ENCODE measurements around the gene LDLRAP1.
"Not testable (repeated sequence)": the region's sequence is repeated elsewhere in the genome, so short reads cannot be mapped to it uniquely, and the experiment has no call there.

The LDLRAP1 gene

GRCh38 chr1:25599969-25600610, 56.7 kb downstream of the LDLRAP1 start:
- in situ Hi-C loops (cut with MboI; ENCODE audit: low sequenced_read_pairs): no loop called here

- in situ Hi-C loops (cut with MboI; ENCODE audit: low sequenced_read_pairs): not testable (repeated sequence)
Measured at GRCh38 chr1:25600971-25601699, 57.7 kb downstream of the LDLRAP1 start.

GRCh38 chr1:25603779-25604538, 60.6 kb downstream of the LDLRAP1 start:
- in situ Hi-C loops (cut with MboI; ENCODE audit: low sequenced_read_pairs): not testable (repeated sequence)

- in situ Hi-C loops (cut with MboI; ENCODE audit: low sequenced_read_pairs): no loop called here
Measured at GRCh38 chr1:25607123-25607522, 63.7 kb downstream of the LDLRAP1 start.

DNA sequence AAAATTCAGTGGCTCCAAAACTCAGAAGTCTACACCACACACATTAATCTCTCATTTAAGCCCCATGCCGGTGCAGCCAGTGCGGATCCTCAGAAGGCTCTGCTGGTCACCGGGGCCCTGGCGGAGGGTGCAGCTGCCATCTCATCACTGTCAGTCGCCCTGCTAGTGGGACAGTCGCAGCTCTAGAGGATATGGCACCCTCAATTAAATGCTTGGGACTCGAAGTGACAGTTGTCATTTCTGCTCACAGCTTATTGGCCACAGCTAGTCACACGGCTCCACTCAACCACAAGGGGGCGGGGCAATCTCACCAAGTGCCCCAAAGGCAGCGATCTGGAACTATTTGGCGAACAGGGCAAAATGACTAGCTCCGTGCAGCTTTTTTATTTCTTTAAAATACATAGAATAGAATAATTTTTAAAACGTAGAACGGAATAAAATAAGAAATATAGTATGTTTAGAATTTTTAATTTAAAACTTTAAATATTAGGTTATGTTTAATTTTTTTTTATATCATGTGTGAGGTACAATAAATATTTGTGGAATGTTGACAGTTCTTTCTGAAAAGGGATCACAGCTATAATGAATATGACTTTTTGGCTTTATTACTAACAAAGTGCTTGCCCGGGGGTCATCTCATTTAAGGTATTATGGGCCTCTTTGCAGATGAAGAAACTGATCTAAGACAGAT, 65.2 kb downstream of the LDLRAP1 start:
- in situ Hi-C loops (cut with MboI; ENCODE audit: low sequenced_read_pairs): no loop called here

DNA sequence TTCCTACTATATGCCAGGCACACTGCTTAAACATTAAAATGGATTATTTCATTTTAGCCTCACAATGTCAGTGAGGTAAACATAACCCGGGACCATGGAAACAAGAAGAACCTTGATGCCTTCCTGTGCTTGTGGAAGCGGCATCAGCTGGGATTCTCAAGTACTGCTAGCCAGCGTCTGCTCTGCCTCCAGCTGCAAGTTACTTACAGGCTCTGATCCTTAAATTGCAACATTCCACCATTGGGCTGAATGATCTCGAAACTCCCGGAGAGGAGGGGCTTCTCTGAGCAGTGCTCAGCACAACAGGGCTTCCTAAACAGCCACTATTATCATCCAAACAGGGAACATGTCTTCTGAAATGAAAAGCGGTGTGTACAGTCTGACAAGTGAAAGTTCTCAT, 66.5 kb downstream of the LDLRAP1 start:
- in situ Hi-C loops (cut with MboI; ENCODE audit: low sequenced_read_pairs): no loop called here

- in situ Hi-C loops (cut with MboI; ENCODE audit: low sequenced_read_pairs): no loop called here
Measured at GRCh38 chr1:25610822-25611630, 67.6 kb downstream of the LDLRAP1 start.

GRCh38 chr1:25611843-25612242, 68.4 kb downstream of the LDLRAP1 start:
- in situ Hi-C loops (cut with MboI; ENCODE audit: low sequenced_read_pairs): no loop called here

GRCh38 chr1:25612421-25612820, 69.0 kb downstream of the LDLRAP1 start:
- in situ Hi-C loops (cut with MboI; ENCODE audit: low sequenced_read_pairs): no loop called here

DNA sequence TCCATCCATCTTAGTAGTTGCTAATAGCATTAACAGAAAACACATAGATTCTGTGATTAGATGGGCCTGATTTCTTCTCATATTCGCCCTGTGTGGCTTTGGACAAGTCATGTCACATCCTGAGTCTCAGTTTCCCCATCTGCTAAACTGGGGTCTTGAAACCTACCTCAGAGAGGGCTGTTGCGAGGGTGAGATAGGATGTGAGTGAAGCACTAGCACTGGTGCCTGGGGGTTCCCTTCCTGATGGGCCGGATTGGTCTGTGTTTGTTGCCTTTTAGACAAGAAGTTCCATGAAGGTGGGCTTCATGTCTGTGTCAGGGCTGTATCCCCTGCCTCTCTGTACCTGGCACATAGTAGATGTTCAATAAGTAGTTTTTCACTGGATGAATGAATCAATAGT, 69.7 kb downstream of the LDLRAP1 start:
- in situ Hi-C loops (cut with MboI; ENCODE audit: low sequenced_read_pairs): no loop called here

- in situ Hi-C loops (cut with MboI; ENCODE audit: low sequenced_read_pairs): no loop called here
Measured at GRCh38 chr1:25614501-25615171, 71.2 kb downstream of the LDLRAP1 start.

- in situ Hi-C loops (cut with MboI; ENCODE audit: low sequenced_read_pairs): no loop called here
Measured at GRCh38 chr1:25615172-25615541, 71.8 kb downstream of the LDLRAP1 start.

- in situ Hi-C loops (cut with MboI; ENCODE audit: low sequenced_read_pairs): no loop called here
Measured at GRCh38 chr1:25615563-25616094, 72.2 kb downstream of the LDLRAP1 start.

DNA sequence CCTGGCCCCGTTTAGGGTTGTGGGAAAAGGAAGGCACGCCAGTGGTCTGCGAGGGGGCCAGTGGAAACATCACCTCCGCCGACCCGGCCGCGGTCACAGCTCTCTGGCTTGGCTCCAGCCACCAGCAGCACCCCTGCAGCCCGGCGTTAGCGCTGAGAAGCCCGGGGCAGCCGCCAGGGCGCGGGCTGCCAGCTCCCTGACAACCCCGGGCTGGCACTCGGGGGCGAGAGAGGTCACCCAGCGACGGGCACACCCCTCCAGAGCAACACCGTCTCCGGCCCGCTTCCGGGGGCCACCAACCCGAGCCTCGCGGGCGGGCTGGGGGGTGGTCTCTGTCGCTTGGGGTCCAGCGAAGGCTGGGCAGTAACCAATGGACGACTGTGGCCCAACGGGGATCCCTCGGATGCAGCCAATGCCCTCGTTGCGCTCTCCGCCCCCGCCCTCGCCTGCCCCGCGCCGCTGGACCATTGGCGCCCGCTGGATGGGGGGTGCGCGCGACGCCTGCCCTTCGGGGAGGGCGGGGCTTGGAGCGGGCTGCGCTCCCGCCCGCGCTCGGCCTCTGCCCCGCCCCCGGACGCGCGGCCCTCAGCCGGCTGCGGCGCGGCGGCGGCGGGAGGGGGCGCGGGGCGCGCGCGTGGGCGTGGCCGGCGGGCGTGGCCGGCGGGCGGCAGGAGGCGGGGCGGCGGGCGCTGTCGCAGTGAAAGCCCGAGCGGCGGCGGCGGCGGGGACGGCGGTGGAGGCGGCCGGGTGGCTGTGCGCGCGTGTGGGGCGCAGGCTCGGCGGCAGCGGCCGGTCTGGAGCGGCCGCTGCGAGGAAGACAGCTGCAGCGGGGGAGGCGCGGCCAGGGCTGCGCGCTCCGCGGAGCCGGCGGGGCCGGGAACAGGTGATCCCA, 72.9 kb downstream of the LDLRAP1 start, which contains the start of gene MAN1C1:
TSS of gene MAN1C1 (plus strand) at position 697 of the 892 bp plus-strand sequence. CDS start 1,007 bp downstream, outside the sequence.
- in situ Hi-C loops (cut with MboI; ENCODE audit: low sequenced_read_pairs): no loop called here

- in situ Hi-C loops (cut with MboI; ENCODE audit: low sequenced_read_pairs): no loop called here
Measured at GRCh38 chr1:25616987-25617624, 73.7 kb downstream of the LDLRAP1 start.

DNA sequence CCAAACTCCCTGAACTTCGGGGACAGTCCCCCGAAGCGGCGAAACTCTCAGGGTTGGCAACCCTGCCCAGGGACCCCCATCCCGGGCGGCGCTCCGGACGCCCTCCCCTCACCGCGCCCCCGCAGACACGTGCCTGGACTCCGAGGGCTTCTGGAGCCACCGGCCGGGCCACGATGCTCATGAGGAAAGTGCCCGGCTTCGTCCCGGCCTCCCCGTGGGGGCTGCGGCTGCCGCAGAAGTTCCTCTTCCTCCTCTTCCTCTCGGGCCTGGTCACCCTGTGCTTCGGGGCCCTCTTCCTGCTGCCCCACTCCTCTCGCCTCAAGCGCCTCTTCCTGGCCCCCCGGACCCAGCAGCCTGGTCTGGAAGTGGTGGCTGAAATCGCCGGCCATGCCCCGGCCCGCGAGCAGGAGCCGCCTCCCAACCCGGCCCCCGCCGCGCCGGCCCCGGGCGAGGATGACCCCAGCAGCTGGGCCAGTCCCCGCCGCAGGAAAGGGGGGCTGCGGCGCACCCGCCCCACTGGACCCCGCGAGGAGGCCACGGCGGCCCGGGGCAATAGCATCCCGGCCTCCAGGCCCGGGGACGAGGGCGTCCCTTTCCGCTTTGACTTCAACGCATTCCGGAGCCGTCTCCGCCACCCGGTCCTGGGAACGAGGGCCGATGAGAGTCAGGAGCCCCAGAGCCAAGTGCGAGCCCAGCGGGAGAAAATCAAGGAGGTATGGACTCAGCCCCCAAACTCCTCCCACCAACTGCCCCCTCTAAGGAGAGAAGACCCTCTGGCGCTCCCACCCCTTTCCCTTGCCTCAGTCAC, 74.4 kb downstream of the LDLRAP1 start:
- in situ Hi-C loops (cut with MboI; ENCODE audit: low sequenced_read_pairs): no loop called here

- in situ Hi-C loops (cut with MboI; ENCODE audit: low sequenced_read_pairs): no loop called here
Measured at GRCh38 chr1:25618433-25618808, 75.0 kb downstream of the LDLRAP1 start.
